Caco-2 (cell line): ENCODE data around the gene TPX2. TPM values are rescaled to one million over a fixed set of nuclear protein-coding genes. Genes with fewer than 3 reads are reported as not detected.
A peak's percentile ranks its signal among the peaks of the same experiment; 100 is the strongest.

Source experiments
- BruUV-seq: library from RNA; stranded (reverse); fragments of 400-500 nt; replicated peaks from 2 replicates; lab custom pipeline; 2021; lab: Mats Ljungman, UMichigan
- CTCF ChIA-PET: fragments of 300-600 bp; sonication (Branson Sonifier 250); formaldehyde crosslinking; loops from one replicate; lab custom pipeline; 2022; ENCODE audit warnings: antibody characterized with exemption; lab: Charles Lee
- POLR2A ChIA-PET: fragments of 300-600 bp; sonication (Branson Sonifier 250); formaldehyde crosslinking; loops from one replicate; lab custom pipeline; 2022; ENCODE audit warnings: antibody characterized with exemption; lab: Charles Lee
- DNase-seq, 2 experiments: peaks; one replicate each; pipeline versions ENCODE4 v3.0.0 to v3.0.0-alpha.2; 2020 to 2022
- H3K27me3 ChIP-seq: replicated peaks from 2 replicates; pipeline ENCODE4 v1.6.0; 2011; ENCODE audit warnings: low read length; ENCODE audit not compliant: control insufficient read depth, insufficient read depth
- H3K36me3 ChIP-seq: 2 replicates; pipeline ENCODE4 v1.5.1; 2011; ENCODE audit warnings: low read length; ENCODE audit not compliant: control insufficient read depth, insufficient read depth
- H3K4me1 ChIP-seq: fragments of 250-450 bp; sonication (Bioruptor Pico); 2 replicates; pipeline ENCODE4 v1.5.1; 2020; ENCODE audit warnings: mild to moderate bottlenecking
- H3K4me3 ChIP-seq: 2 replicates; pipeline ENCODE4 v1.5.1; 2011; ENCODE audit warnings: low read depth, mild to moderate bottlenecking, control low read depth, low read length
- H3K9me3 ChIP-seq: fragments of 250-450 bp; sonication (Bioruptor Pico); 2 replicates; pipeline ENCODE4 v1.5.1; 2020; ENCODE audit warnings: mild to moderate bottlenecking, moderate library complexity
- H3K27ac Mint-ChIP-seq: one replicate; pipeline ENCODE4 v1.8.0; 2022; ENCODE audit warnings: mixed read lengths; ENCODE audit not compliant: unreplicated experiment
- H3K27me3 Mint-ChIP-seq: one replicate; pipeline ENCODE4 v1.8.0; 2022; ENCODE audit warnings: mixed read lengths; ENCODE audit not compliant: insufficient read depth, unreplicated experiment
- H3K36me3 Mint-ChIP-seq: one replicate; pipeline ENCODE4 v1.8.0; 2022; ENCODE audit warnings: mild to moderate bottlenecking, mixed read lengths; ENCODE audit not compliant: insufficient read depth, unreplicated experiment
- H3K4me1 Mint-ChIP-seq: one replicate; pipeline ENCODE4 v1.8.0; 2022; ENCODE audit warnings: low read depth, mixed read lengths; ENCODE audit not compliant: unreplicated experiment
- H3K4me3 Mint-ChIP-seq: one replicate; pipeline ENCODE4 v1.8.0; 2022; ENCODE audit warnings: mild to moderate bottlenecking, moderate library complexity, mixed read lengths; ENCODE audit not compliant: unreplicated experiment
- H3K9me3 Mint-ChIP-seq: one replicate; pipeline ENCODE4 v1.8.0; 2022; ENCODE audit warnings: mixed read lengths; ENCODE audit not compliant: unreplicated experiment
- intact Hi-C: fragments of 100-400 bp; cut with micrococcal nuclease; formaldehyde crosslinking; loops from one replicate; pipeline ENCODE4 v1.10.0; 2022; ENCODE audit not compliant: unreplicated experiment
- total RNA-seq: library from RNA; stranded (reverse); gene quantifications from 2 replicates; pipeline ENCODE4 v1.2.3, GENCODE V29; 2022
- TF ChIP-seq, protein P1 (sequence below), 2 experiments: fragments of 200-600 bp in 1 of 2; IDR thresholded peaks; 1 replicate in 1 of 2; 2 replicates in 1 of 2; pipeline versions ENCODE4 v1.5.1 to v1.8.0; 2011 to 2022; ENCODE audit warnings: antibody characterized with exemption in 1 of 2, control low read depth in 1 of 2, inconsistent platforms in 1 of 2, low read depth in 1 of 2, low read length in 1 of 2, mild to moderate bottlenecking in 1 of 2, moderate library complexity in 1 of 2; ENCODE audit not compliant: insufficient read depth in 1 of 2, severe bottlenecking in 1 of 2, unreplicated experiment in 1 of 2

The TPX2 gene
- total RNA-seq, 1 experiment from 2014 or later, result 237 TPM

DNA sequence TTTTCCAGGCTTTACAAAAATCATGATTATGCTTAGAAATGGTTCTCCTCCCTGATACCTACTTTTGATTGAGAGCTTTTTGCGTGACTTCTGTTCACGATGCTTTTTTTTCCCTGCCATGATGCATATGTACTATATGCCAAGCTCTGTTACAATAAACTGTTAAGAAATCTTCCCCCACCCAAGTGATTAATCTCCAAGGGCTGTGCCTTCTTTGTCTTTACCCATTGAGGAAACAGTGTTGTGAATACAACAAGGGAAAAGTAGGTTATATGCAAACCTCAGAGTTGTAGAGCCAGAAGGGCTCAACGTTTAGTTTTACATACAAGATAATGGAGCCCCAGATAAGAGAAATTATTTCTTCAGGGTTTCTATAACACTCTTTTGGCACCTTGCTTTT, 46.0 kb downstream of the TPX2 start:
- no peaks in the 10 kb centered on the region for H3K27me3 Mint-ChIP-seq
- intact Hi-C loops, result no loop called here

DNA sequence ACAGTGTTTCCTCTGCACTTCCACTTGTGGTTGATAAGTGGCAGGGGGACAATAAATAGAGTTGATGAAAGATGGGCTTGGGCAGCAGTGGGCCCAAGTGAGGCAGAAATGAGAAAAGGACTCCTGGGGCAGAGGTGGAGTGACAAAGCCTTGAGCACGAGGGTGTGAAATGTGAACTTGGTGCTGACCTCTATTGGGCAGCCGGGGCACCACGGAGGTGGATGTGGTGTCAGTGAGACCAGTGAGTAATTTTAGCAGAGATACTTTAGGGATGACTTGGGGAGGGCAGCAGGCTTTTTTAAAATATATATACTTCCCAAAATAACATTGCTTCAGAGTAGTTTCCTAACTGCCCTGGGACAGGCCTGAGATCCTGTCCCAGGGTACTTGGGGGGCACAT, 49.5 kb downstream of the TPX2 start:
- H3K27me3 ChIP-seq, result no peaks in the 10 kb centered on the region
- peaks cover 39% of the 10 kb centered on the region for H3K4me1 ChIP-seq
- TF ChIP-seq, protein P1, sequence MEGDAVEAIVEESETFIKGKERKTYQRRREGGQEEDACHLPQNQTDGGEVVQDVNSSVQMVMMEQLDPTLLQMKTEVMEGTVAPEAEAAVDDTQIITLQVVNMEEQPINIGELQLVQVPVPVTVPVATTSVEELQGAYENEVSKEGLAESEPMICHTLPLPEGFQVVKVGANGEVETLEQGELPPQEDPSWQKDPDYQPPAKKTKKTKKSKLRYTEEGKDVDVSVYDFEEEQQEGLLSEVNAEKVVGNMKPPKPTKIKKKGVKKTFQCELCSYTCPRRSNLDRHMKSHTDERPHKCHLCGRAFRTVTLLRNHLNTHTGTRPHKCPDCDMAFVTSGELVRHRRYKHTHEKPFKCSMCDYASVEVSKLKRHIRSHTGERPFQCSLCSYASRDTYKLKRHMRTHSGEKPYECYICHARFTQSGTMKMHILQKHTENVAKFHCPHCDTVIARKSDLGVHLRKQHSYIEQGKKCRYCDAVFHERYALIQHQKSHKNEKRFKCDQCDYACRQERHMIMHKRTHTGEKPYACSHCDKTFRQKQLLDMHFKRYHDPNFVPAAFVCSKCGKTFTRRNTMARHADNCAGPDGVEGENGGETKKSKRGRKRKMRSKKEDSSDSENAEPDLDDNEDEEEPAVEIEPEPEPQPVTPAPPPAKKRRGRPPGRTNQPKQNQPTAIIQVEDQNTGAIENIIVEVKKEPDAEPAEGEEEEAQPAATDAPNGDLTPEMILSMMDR (IDR thresholded peaks at IDR 0.05; ENCODE audit: insufficient read depth in 1 of 2, low read depth in 1 of 2, low read length in 1 of 2, severe bottlenecking in 1 of 2, unreplicated experiment in 1 of 2), result peak in 1 of 2 experiments; percentile 65
- H3K4me3 ChIP-seq, result no peak overlapping the region
- H3K36me3 Mint-ChIP-seq, result peaks cover 70% of the 10 kb centered on the region
- no peaks in the 10 kb centered on the region for H3K9me3 ChIP-seq
- H3K27me3 Mint-ChIP-seq, result no peaks in the 10 kb centered on the region
- ChIA-PET POLR2A (no interaction called here), CTCF (interaction anchor here (0.6 to 0.7 kb wide), 2 partner anchors 63 to 196 kb away, joined by 3 to 4 read pairs; no protein-coding TSS in a partner anchor)
- no peak overlapping the region for H3K4me3 Mint-ChIP-seq
- H3K27ac Mint-ChIP-seq, result peak overlapping the region; percentile 10
- H3K36me3 ChIP-seq, result peaks cover 10% of the 10 kb centered on the region
- intact Hi-C loops, result no loop called here
- DNase-seq, result peak in 1 of 2 experiments; percentile 64
- BruUV-seq, result no TSS peak
- H3K4me1 Mint-ChIP-seq, result peaks cover 18% of the 10 kb centered on the region
- no peaks in the 10 kb centered on the region for H3K9me3 Mint-ChIP-seq

More for the DNA sequence above, 46.0 kb downstream of the TPX2 start:
- no TSS peak for BruUV-seq
- TF ChIP-seq, protein P1 (IDR thresholded peaks at IDR 0.05; ENCODE audit: insufficient read depth in 1 of 2, low read depth in 1 of 2, low read length in 1 of 2, severe bottlenecking in 1 of 2, unreplicated experiment in 1 of 2), result no peak
- no peak overlapping the region for H3K4me3 Mint-ChIP-seq
- ChIA-PET POLR2A (no interaction called here), CTCF (no interaction called here)
- Histone ChIP-seq H3K9me3 (no peaks in the 10 kb centered on the region), H3K4me3 (no peak overlapping the region), H3K36me3 (peaks cover 9% of the 10 kb centered on the region), H3K4me1 (peaks cover 23% of the 10 kb centered on the region), H3K27me3 (no peaks in the 10 kb centered on the region)
- H3K27ac Mint-ChIP-seq, result no peak overlapping the region
- no peaks in the 10 kb centered on the region for H3K9me3 Mint-ChIP-seq
- no peak for DNase-seq
- H3K4me1 Mint-ChIP-seq, result peaks cover 18% of the 10 kb centered on the region
- H3K36me3 Mint-ChIP-seq, result peaks cover 85% of the 10 kb centered on the region

DNA sequence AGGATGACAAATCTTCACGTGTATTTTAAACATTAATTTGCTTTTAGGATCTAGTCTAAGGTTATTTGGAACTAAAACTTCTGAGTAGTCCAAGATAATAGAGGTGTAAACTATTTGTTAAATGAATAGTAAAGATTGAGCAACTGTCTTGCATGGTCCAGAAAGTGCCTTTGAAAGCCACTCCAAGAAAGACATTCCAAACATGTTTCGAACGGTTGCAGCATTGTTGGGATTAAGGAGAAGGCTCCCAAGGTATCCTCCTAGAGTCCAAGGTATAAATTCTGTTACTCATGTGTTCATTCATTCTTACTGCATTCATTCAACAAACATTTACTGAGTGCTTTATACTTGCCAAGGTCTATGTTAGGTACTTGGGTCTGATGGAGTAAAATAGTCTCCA, 51.3 kb downstream of the TPX2 start:
- H3K4me3 Mint-ChIP-seq, result no peak overlapping the region
- CTCF ChIA-PET, result interaction anchor here (1.0 kb wide), 1 partner anchor 67 kb away, joined by 4 read pairs; no protein-coding TSS in a partner anchor
- intact Hi-C loops, result loop anchor here (1.0 to 2.0 kb wide), 3 partner anchors 30 to 65 kb away; partner anchors contain the start of gene TPX2

More for the DNA sequence above, 51.3 kb downstream of the TPX2 start:
- Mint-ChIP-seq H3K27ac (no peak overlapping the region), H3K36me3 (peaks cover 70% of the 10 kb centered on the region), H3K27me3 (no peaks in the 10 kb centered on the region), H3K4me1 (peaks cover 18% of the 10 kb centered on the region), H3K9me3 (no peaks in the 10 kb centered on the region)
- POLR2A ChIA-PET, result no interaction called here
- Histone ChIP-seq H3K4me1 (peaks cover 39% of the 10 kb centered on the region), H3K4me3 (no peak overlapping the region), H3K36me3 (peaks cover 11% of the 10 kb centered on the region), H3K27me3 (no peaks in the 10 kb centered on the region), H3K9me3 (no peaks in the 10 kb centered on the region)
- no TSS peak for BruUV-seq
- DNase-seq, result peak; percentile 83 to 89
- TF ChIP-seq, protein P1 (IDR thresholded peaks at IDR 0.05; ENCODE audit: insufficient read depth in 1 of 2, low read depth in 1 of 2, low read length in 1 of 2, severe bottlenecking in 1 of 2, unreplicated experiment in 1 of 2), result no peak
